Measurements from ENCODE around the gene CIROP.

CIROP gene

GRCh38 chr14:23066368-23066767 is 38.4 kb downstream of the CIROP start:
- Histone ChIP-seq H2BK12ac (ENCODE audit: low read length in 2 of 2) (no peak overlapping the region), H3K4ac (ENCODE audit: low read depth in 1 of 2, low read length in 2 of 2) (no peak overlapping the region), H3K18ac (ENCODE audit: low read depth in 1 of 2, low read length in 2 of 2) (no peak overlapping the region), H4K91ac (ENCODE audit: low read length) (no peak overlapping the region), H3K9me3 (ENCODE audit: control insufficient read depth, low read length) (no peaks in the 10 kb centered on the region), H3K36me3 (ENCODE audit: control insufficient read depth in 1 of 2, insufficient read depth in 2 of 2, low read depth in 1 of 2, low read length in 2 of 2) (peaks cover 61 to 75% of the 10 kb centered on the region in 2 experiments), H3K4me1 (ENCODE audit: control insufficient read depth, insufficient read depth, low read depth, low read length) (peaks cover 29% of the 10 kb centered on the region), H3K27me3 (ENCODE audit: control insufficient read depth in 1 of 2, insufficient read depth in 1 of 2, low read length in 2 of 2) (no peaks in the 10 kb centered on the region), H2BK5ac (ENCODE audit: low read depth, low read length, poor library complexity, severe bottlenecking) (no peak overlapping the region), H3K9ac (ENCODE audit: low read length) (peak overlapping the region; percentile 59), H3K4me2 (ENCODE audit: low read length, poor library complexity, severe bottlenecking) (no peak overlapping the region), H3K27ac (ENCODE audit: low read length, poor library complexity, severe bottlenecking) (no peak overlapping the region), H3K23ac (ENCODE audit: low read length in 2 of 2) (no peak overlapping the region), H2AK5ac (ENCODE audit: low read length, severe bottlenecking) (no peak overlapping the region), H3K14ac (ENCODE audit: low read length in 2 of 2) (no peak overlapping the region), H3K4me3 (ENCODE audit: insufficient read depth in 1 of 2, low read depth in 1 of 2, low read length in 2 of 2) (no peak overlapping the region), H2BK120ac (ENCODE audit: low read depth, low read length) (no peak overlapping the region), H3K79me1 (replicated peaks; ENCODE audit: low read length, poor library complexity, severe bottlenecking) (peaks cover 6% of the 10 kb centered on the region), H4K8ac (ENCODE audit: low read length) (no peak overlapping the region), H2AFZ (ENCODE audit: low read depth, low read length) (no peak overlapping the region), H2BK15ac (ENCODE audit: low read depth, poor library complexity, severe bottlenecking) (no peak overlapping the region)
- DNase-seq: no peak
- WGBS: 96% methylated on average over 3 of the region's 3 CpGs

- no peak overlapping the region for H3K14ac ChIP-seq (ENCODE audit: low read length in 2 of 2)
- no peak overlapping the region for H4K8ac ChIP-seq (ENCODE audit: low read length)
- no peak overlapping the region for H2AK5ac ChIP-seq (ENCODE audit: low read length, severe bottlenecking)
- H3K4me3 ChIP-seq (ENCODE audit: insufficient read depth in 1 of 2, low read depth in 1 of 2, low read length in 2 of 2): no peak overlapping the region
- no peak overlapping the region for H2AFZ ChIP-seq (ENCODE audit: low read depth, low read length)
- peaks cover 6% of the 10 kb centered on the region for H3K79me1 ChIP-seq (replicated peaks; ENCODE audit: low read length, poor library complexity, severe bottlenecking)
- H3K27me3 ChIP-seq (ENCODE audit: control insufficient read depth in 1 of 2, insufficient read depth in 1 of 2, low read length in 2 of 2): no peaks in the 10 kb centered on the region
- peak overlapping the region; percentile 22 for H3K27ac ChIP-seq (ENCODE audit: low read length, poor library complexity, severe bottlenecking)
- H3K4ac ChIP-seq (ENCODE audit: low read depth in 1 of 2, low read length in 2 of 2): no peak overlapping the region
- H3K36me3 ChIP-seq (ENCODE audit: control insufficient read depth in 1 of 2, insufficient read depth in 2 of 2, low read depth in 1 of 2, low read length in 2 of 2): peaks cover 78 to 87% of the 10 kb centered on the region in 2 experiments
- no peak overlapping the region for H2BK12ac ChIP-seq (ENCODE audit: low read length in 2 of 2)
- peak overlapping the region; percentile 35 for H4K91ac ChIP-seq (ENCODE audit: low read length)
- DNase-seq: no peak
- no peaks in the 10 kb centered on the region for H3K9me3 ChIP-seq (ENCODE audit: control insufficient read depth, low read length)
- H2BK120ac ChIP-seq (ENCODE audit: low read depth, low read length): no peak overlapping the region
- H2BK15ac ChIP-seq (ENCODE audit: low read depth, poor library complexity, severe bottlenecking): no peak overlapping the region
- no peak overlapping the region for H3K18ac ChIP-seq (ENCODE audit: low read depth in 1 of 2, low read length in 2 of 2)
- WGBS: 95% methylated on average over 5 of the region's 5 CpGs
- H3K23ac ChIP-seq (ENCODE audit: low read length in 2 of 2): no peak overlapping the region
- H3K4me2 ChIP-seq (ENCODE audit: low read length, poor library complexity, severe bottlenecking): no peak overlapping the region
- peaks cover 35% of the 10 kb centered on the region for H3K4me1 ChIP-seq (ENCODE audit: control insufficient read depth, insufficient read depth, low read depth, low read length)
- H3K9ac ChIP-seq (ENCODE audit: low read length): no peak overlapping the region
- H2BK5ac ChIP-seq (ENCODE audit: low read depth, low read length, poor library complexity, severe bottlenecking): no peak overlapping the region
These were observed 41.2 kb downstream of the CIROP start for GRCh38 chr14:23063601-23064000.

GRCh38 chr14:23062002-23062401 is 42.8 kb downstream of the CIROP start:
- no peak overlapping the region for H4K8ac ChIP-seq (ENCODE audit: low read length)
- H2BK15ac ChIP-seq (ENCODE audit: low read depth, poor library complexity, severe bottlenecking): no peak overlapping the region
- peak overlapping the region; percentile 32 for H2BK5ac ChIP-seq (ENCODE audit: low read depth, low read length, poor library complexity, severe bottlenecking)
- peak overlapping the region; percentile 92 for H3K27ac ChIP-seq (ENCODE audit: low read length, poor library complexity, severe bottlenecking)
- H3K14ac ChIP-seq (ENCODE audit: low read length in 2 of 2): no peak overlapping the region
- H4K91ac ChIP-seq (ENCODE audit: low read length): peak overlapping the region; percentile 61
- peaks cover 66 to 77% of the 10 kb centered on the region in 2 experiments for H3K36me3 ChIP-seq (ENCODE audit: control insufficient read depth in 1 of 2, insufficient read depth in 2 of 2, low read depth in 1 of 2, low read length in 2 of 2)
- peak overlapping the region in 1 of 2 experiments; percentile 41 for H3K4me3 ChIP-seq (ENCODE audit: insufficient read depth in 1 of 2, low read depth in 1 of 2, low read length in 2 of 2)
- H3K4me2 ChIP-seq (ENCODE audit: low read length, poor library complexity, severe bottlenecking): no peak overlapping the region
- no peak overlapping the region for H2AFZ ChIP-seq (ENCODE audit: low read depth, low read length)
- H3K4me1 ChIP-seq (ENCODE audit: control insufficient read depth, insufficient read depth, low read depth, low read length): peaks cover 27% of the 10 kb centered on the region
- peak overlapping the region in 1 of 2 experiments; percentile 48 for H3K4ac ChIP-seq (ENCODE audit: low read depth in 1 of 2, low read length in 2 of 2)
- H3K23ac ChIP-seq (ENCODE audit: low read length in 2 of 2): no peak overlapping the region
- no peaks in the 10 kb centered on the region for H3K9me3 ChIP-seq (ENCODE audit: control insufficient read depth, low read length)
- peak overlapping the region in 1 of 2 experiments; percentile 46 for H3K18ac ChIP-seq (ENCODE audit: low read depth in 1 of 2, low read length in 2 of 2)
- H3K27me3 ChIP-seq (ENCODE audit: control insufficient read depth in 1 of 2, insufficient read depth in 1 of 2, low read length in 2 of 2): no peaks in the 10 kb centered on the region
- peak overlapping the region; percentile 93 for H2AK5ac ChIP-seq (ENCODE audit: low read length, severe bottlenecking)
- peak overlapping the region; percentile 65 for H3K9ac ChIP-seq (ENCODE audit: low read length)
- 0% methylated on average over 4 of the region's 4 CpGs for WGBS
- peak; percentile 95 for DNase-seq
- H3K79me1 ChIP-seq (replicated peaks; ENCODE audit: low read length, poor library complexity, severe bottlenecking): peaks cover 6% of the 10 kb centered on the region
- no peak overlapping the region for H2BK120ac ChIP-seq (ENCODE audit: low read depth, low read length)
- H2BK12ac ChIP-seq (ENCODE audit: low read length in 2 of 2): peak overlapping the region in 1 of 2 experiments; percentile 61

GRCh38 chr14:23060536-23061260 is 44.1 kb downstream of the CIROP start:
- H3K4me3 ChIP-seq (ENCODE audit: insufficient read depth in 1 of 2, low read depth in 1 of 2, low read length in 2 of 2): no peak overlapping the region
- peak overlapping the region; percentile 8 for H3K27ac ChIP-seq (ENCODE audit: low read length, poor library complexity, severe bottlenecking)
- H3K23ac ChIP-seq (ENCODE audit: low read length in 2 of 2): no peak overlapping the region
- no peak for DNase-seq
- H2AFZ ChIP-seq (ENCODE audit: low read depth, low read length): no peak overlapping the region
- H2BK12ac ChIP-seq (ENCODE audit: low read length in 2 of 2): no peak overlapping the region
- H4K8ac ChIP-seq (ENCODE audit: low read length): peak overlapping the region; percentile 10
- peak overlapping the region; percentile 59 for H2AK5ac ChIP-seq (ENCODE audit: low read length, severe bottlenecking)
- no peak overlapping the region for H3K18ac ChIP-seq (ENCODE audit: low read depth in 1 of 2, low read length in 2 of 2)
- H2BK120ac ChIP-seq (ENCODE audit: low read depth, low read length): no peak overlapping the region
- H3K79me1 ChIP-seq (replicated peaks; ENCODE audit: low read length, poor library complexity, severe bottlenecking): peaks cover 10% of the 10 kb centered on the region
- 91% methylated on average over 15 of the region's 17 CpGs for WGBS
- H2BK5ac ChIP-seq (ENCODE audit: low read depth, low read length, poor library complexity, severe bottlenecking): no peak overlapping the region
- peaks cover 35% of the 10 kb centered on the region for H3K4me1 ChIP-seq (ENCODE audit: control insufficient read depth, insufficient read depth, low read depth, low read length)
- no peak overlapping the region for H3K9ac ChIP-seq (ENCODE audit: low read length)
- H3K4me2 ChIP-seq (ENCODE audit: low read length, poor library complexity, severe bottlenecking): no peak overlapping the region
- no peak overlapping the region for H4K91ac ChIP-seq (ENCODE audit: low read length)
- no peak overlapping the region for H2BK15ac ChIP-seq (ENCODE audit: low read depth, poor library complexity, severe bottlenecking)
- no peak overlapping the region for H3K14ac ChIP-seq (ENCODE audit: low read length in 2 of 2)
- H3K27me3 ChIP-seq (ENCODE audit: control insufficient read depth in 1 of 2, insufficient read depth in 1 of 2, low read length in 2 of 2): no peaks in the 10 kb centered on the region
- no peaks in the 10 kb centered on the region for H3K9me3 ChIP-seq (ENCODE audit: control insufficient read depth, low read length)
- H3K4ac ChIP-seq (ENCODE audit: low read depth in 1 of 2, low read length in 2 of 2): no peak overlapping the region
- H3K36me3 ChIP-seq (ENCODE audit: control insufficient read depth in 1 of 2, insufficient read depth in 2 of 2, low read depth in 1 of 2, low read length in 2 of 2): peaks cover 59 to 65% of the 10 kb centered on the region in 2 experiments
